Frontal cortex (tissue), 4 donors: ENCODE data around the gene SCRN1. TPM values are rescaled to one million over a fixed set of nuclear protein-coding genes. Genes with fewer than 3 reads are reported as not detected.

Experiments
- DNase-seq, 2 donors: peaks; one replicate each; pipeline ENCODE4 v3.0.0; 2012; ENCODE audit warnings: low spot score in 2 of 2
- FAIRE-seq: peaks from 2 replicates; lab custom pipeline; 2012; peaks lifted over from hg19 to GRCh38; lab: Jason Lieb, UNC
- total RNA-seq: library from RNA; depleted of rRNA; stranded (reverse); fragments of >200 nt; gene quantifications from one replicate; pipeline ENCODE4 v1.2.3, GENCODE V29; 2014
- donor health status: control.
- donor health status: control.
- donor health status: control.

Gene SCRN1
- total RNA-seq, 1 donor from 2014 or later, result 88.5 TPM

DNA sequence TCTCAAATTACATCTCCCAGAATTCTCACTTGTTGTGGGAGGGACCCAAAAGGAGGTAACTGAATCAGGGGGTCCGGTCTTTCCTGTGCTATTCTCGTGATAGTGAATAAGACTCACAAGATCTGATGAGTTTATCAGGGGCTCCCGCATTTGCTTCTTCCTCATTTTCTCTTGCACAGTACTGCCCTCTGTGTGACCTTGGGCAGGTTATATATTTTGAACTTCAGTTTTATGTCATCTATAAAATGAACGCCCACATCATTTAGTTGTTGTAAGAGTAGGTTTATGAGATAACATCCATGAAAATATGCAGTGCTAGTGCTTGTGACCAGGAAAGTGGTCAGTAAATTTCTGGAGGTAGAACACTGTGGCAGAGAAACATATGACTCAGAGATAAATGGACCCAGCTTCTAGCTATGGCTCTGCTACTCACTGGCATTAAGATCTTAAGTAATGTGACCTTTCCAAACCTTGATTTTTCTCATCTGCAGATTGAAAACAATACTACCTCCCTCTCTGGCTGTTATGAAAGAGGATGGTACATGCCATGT lies 44.3 kb downstream of the SCRN1 start:
- DNase-seq, result no peak
- no peak for FAIRE-seq

GRCh38 chr7:29940199-29940598 lies 49.4 kb downstream of the SCRN1 start:
- DNase-seq (no peak), FAIRE-seq (no peak)

GRCh38 chr7:29937132-29937531 lies 52.5 kb downstream of the SCRN1 start:
- DNase-seq (no peak), FAIRE-seq (no peak)

DNA sequence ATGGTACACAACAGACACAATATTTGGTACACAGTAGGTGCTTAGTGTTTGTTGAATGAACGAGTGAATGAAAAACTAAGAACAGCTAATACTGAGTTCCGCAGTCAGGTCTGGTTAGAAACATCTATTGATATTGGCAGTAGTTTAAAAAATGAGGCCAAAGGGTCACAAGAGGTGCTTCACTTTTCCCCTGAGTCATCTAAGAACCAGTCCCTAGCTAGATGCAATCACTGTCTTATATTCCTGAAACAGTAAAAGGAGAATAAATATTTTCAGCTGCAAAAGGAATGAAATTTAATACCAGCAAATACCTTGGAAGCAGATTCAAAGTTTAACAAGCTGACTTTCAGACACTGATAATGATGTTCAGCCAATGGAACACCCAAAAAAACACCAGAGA lies 54.5 kb downstream of the SCRN1 start:
- no peak for DNase-seq

DNA sequence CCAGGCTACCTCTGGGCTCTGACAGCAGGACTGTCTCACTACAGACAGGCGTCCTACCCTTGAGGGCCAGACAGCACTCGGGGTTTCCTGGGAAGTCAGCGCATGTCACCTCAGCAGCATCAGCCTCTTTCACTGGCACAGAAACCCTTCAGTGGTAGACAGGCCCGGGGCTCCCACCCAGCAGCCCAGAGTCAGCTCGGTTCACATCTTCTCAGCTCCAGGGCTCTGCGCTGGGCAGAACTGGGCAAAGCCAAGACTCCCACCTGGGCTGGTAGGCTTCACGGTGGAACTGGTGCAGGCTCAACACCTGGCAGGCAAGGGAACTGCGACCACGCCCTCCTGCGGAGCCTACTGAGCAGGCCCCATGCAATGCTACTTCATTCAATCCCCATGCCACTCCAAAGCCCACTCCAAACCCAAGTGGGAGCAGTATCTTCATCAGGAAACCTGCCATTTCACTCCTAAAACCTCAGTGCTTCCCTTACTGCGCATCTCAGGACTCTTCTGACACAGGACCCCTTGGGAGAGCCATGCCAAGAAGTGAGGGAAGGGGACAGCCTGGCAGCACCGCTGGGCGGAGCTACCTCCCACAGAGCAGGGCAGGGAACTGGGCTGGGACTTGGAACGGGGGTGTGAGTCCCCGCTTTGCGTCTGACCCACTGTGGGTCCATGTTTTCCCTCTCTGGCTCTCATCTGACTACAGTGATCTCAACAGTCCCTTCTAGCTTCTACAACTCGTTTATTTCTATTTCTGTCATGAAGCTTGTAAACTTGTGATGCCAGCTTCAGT lies 60.4 kb downstream of the SCRN1 start:
- FAIRE-seq (no peak), DNase-seq (no peak)

More for the DNA sequence above, 54.5 kb downstream of the SCRN1 start:
- FAIRE-seq, result no peak

GRCh38 chr7:29926741-29927140 lies 62.9 kb downstream of the SCRN1 start:
- FAIRE-seq (no peak), DNase-seq (no peak)

GRCh38 chr7:29926216-29926615 lies 63.4 kb downstream of the SCRN1 start:
- DNase-seq (no peak), FAIRE-seq (no peak)

- FAIRE-seq (no peak), DNase-seq (no peak)
Observed at GRCh38 chr7:29924684-29925083, 64.9 kb downstream of the SCRN1 start.

DNA sequence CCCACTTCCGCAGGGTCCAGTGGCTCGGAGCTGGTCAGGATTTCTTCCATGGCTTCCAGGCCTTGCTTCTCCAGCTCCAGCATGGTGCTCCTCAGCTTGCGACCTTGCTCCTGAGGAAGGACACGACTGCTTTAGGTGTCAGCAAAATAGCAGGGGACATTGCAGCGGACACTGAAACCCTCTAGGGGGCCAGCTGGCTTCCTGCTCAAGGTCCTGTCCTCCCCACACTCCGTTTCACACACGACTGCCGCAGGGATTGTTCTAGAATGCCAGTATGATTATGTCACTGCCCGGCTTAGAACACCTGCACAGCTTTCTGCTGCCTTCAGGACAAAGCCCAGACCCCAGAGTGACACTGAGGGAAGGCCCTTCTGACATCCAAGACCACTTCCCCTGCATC lies 65.6 kb downstream of the SCRN1 start:
- DNase-seq, result no peak
- FAIRE-seq, result no peak

DNA sequence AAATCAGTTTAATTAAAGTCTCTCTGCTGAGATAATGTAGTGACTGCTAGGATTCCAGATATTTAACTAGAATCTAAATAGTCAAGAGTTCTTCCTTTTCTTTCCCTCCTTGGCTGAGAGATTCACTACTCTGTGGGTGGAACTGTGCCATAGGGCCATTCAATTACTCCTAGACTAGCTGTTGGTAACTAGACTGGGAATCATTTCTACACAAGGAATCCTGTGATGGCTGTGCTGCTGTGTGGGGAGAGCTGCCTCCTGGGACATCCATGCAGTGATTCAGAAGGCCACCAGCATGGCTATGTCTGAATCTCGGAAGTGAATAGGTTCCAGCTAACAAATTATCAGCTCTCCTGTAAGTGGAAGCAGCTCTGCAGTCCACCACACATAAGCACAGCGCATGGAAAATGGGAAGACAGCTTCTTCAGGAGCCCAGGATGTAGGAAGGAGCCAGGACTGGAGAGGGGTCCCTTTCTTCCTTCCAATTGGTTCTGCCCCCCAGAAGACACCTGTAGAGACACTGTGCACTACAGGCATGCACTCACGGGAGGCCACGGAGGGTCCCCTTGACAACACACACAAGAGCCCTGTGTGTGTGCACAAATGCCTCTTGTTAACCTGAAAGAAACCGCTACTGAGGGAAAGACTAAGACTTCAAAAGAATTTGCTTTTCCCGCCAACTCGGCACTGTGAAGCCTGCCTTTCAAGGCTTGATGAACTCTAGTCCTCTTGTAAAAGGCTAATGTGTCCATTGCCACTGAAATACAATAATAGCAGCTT lies 66.5 kb downstream of the SCRN1 start:
- no peak for DNase-seq
- FAIRE-seq, result no peak

DNA sequence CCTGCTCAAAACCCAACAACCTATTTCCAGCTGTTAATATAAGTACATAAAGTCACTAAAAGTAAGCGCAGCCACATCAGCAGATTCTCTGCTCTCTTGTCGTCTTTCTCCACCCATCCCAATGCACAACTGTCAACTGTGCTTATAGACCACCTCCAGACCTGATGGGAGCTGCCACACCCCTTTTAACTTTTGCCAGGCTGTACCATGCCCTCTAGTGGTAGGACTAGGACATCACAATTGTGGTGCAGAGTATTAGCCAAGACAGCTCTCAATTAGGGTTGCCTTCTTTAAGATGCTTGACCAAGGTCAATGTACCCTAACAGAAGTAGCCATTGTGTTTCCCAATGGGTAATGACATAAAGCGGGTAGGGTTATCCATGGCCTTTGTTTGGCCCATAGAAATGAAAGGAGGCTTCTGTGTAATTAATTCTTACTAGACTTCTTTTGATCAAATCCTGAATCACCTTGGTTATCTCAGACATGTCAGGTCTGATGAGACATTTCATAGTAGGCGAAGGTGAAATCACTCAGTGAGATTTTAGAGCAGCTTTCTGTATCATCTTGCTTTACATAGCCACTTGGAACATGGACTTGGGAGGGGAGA lies 68.1 kb downstream of the SCRN1 start:
- FAIRE-seq, result no peak
- DNase-seq, result peak in 1 of 2 donors; percentile 30

- no peak for FAIRE-seq
- DNase-seq, result no peak
Observed at GRCh38 chr7:29920491-29920890, 69.1 kb downstream of the SCRN1 start.

DNA sequence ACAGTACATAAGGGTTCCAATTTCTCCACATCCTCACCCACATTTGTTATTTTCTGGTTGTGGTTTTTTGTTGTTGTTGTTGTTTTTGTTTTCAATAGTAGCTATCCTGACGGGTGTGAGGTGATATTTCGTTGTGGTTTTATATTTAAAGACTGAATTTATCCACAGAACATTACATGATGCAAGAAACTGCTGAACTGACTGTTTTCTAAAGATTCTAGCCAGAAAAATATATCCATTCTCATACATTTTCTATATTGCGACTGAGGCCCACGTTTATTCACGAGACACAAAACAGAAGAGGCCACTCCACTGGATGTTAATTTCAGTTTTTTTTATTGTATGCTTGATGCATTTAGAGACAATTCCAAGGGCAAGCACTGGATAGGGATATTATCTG lies 69.8 kb downstream of the SCRN1 start:
- FAIRE-seq (no peak), DNase-seq (no peak)

DNA sequence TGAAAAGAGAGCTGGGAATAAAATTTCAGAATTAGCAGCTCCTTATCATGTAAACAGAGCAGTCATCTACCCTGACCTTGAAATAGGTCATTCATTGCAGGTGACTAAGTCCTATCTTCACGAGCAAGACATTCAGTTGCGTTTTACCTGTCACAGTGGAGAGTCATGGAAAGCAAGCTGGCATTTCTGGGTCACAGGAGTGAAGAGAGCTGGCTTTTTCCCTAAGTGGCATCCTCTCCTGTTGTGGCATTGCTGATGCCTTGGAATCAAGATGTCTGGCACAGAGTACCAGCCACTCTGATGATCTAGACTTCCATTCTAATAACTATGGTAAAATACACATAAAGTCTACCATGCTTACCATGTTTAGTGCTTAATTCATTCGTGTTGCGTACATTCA lies 70.8 kb downstream of the SCRN1 start:
- no peak for DNase-seq
- FAIRE-seq, result no peak

DNA sequence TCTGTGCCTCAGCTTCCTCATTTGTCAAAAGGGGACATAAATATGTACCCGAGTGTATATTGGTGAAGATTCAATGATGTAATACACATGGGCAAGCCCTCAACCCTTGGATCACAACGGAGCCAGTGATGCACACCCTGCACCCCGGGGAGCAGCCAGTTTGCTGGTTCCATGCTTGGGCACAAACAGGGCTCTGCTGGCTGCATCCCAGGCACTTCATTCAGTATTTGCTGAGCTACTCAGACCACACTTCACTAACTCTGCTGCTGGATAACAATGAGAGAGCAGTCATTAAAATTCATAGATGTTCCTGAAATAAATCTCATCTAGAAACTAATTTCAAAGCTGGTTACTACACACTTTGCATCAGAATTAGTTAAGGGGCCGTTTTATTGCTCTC lies 72.0 kb downstream of the SCRN1 start:
- DNase-seq, result no peak
- FAIRE-seq, result no peak

DNA sequence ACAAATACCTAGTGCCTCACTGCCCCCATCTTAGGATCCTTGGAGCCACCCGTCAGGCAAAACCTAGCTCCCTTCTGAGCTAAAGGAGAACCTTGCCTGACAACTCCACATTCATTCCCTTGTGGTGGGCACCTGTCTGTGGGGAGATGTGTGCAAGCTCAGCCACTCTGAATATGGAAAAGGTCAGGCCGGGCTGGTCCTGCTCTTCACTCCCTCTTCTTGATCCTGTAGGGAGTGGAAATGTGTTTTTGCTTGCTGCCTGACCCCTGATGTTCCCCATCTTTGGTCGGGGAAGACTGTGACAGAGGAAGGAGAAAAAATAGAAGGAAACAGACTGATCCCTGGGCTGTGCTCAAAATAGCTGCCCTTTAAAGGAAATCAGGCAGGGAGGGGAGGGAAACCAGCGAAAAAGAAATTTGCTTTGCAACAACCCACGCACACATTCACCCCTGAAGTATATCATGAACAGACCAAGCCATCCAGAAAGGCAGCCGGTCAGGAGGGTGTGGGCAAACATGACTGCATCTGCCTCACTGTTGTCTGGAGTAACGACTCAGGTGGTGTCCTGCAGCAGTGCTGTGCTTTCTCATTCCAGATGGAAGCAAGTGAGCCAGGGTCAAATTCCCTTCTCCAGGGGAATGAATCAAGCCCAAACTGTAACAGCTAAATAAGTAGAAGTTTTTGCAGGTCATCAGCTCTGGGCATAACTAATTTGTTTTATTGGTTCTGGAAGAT lies 74.0 kb downstream of the SCRN1 start:
- DNase-seq (no peak), FAIRE-seq (no peak)

GRCh38 chr7:29914180-29914579 lies 75.4 kb downstream of the SCRN1 start:
- no peak for FAIRE-seq
- DNase-seq, result no peak

GRCh38 chr7:29906200-29907022 lies 83.2 kb downstream of the SCRN1 start:
- no peak for DNase-seq
- FAIRE-seq, result no peak

DNA sequence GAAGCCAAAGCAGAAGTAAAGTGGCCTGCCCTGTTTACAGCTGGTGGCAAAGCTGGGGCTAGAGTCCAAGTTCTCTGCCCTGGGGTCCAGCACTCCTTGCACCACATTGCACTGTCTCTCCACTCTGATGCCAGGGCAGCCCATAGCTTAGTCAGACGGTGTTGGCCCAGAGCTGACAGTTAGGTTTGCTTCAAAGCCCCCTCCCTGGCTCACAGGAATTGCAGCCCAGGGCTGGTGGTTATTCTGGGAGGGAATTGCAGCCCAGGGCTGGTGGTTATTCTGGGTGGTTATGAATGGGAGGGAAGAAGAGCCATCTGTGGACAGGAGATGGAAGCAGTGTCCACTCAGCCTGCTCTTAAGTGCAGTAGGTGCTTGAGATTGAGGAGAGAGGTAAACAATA lies 88.9 kb downstream of the SCRN1 start:
- no peak for DNase-seq
- no peak for FAIRE-seq
